Body of pancreas (tissue), 4 donors: ENCODE results near the gene VGLL3.

ENCODE experiments used
- POLR2A ChIP-seq, 3 donors: fragments of 450-650 bp; IDR thresholded peaks; one replicate each; pipeline ENCODE4 v1.6.1; 2016; ENCODE audit warnings: antibody characterized with exemption in 3 of 3, mild to moderate bottlenecking in 2 of 3
- TF ChIP-seq, protein P1 (sequence below), 7 experiments: fragments of 450-650 bp in 4 of 7; fragments of 200-600 bp in 3 of 7; sonication (generic) in 3 of 7; IDR thresholded peaks; one replicate each; pipeline ENCODE4 v1.5.1; 2016 to 2019; ENCODE audit warnings: antibody characterized with exemption in 7 of 7

DNA sequence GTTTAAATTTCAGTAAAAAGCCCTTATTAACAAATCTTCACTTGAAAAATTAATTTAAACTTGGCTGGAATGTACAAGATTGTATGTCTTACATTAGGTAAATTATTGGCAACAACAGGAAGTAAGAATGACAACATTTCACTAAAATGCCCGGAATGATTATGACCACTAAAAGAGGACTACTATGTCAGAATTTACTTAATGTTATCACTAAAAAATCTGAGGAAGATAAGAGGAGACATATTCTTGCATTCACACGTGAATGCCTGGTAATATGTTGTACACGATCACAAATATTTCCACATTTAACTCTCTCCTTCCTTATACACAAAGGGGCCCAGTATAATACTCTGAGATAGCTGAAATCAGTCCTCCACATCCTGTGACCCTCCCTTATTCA is 29.7 kb downstream of the VGLL3 start:
- TF ChIP-seq, protein P1, sequence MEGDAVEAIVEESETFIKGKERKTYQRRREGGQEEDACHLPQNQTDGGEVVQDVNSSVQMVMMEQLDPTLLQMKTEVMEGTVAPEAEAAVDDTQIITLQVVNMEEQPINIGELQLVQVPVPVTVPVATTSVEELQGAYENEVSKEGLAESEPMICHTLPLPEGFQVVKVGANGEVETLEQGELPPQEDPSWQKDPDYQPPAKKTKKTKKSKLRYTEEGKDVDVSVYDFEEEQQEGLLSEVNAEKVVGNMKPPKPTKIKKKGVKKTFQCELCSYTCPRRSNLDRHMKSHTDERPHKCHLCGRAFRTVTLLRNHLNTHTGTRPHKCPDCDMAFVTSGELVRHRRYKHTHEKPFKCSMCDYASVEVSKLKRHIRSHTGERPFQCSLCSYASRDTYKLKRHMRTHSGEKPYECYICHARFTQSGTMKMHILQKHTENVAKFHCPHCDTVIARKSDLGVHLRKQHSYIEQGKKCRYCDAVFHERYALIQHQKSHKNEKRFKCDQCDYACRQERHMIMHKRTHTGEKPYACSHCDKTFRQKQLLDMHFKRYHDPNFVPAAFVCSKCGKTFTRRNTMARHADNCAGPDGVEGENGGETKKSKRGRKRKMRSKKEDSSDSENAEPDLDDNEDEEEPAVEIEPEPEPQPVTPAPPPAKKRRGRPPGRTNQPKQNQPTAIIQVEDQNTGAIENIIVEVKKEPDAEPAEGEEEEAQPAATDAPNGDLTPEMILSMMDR (IDR thresholded peaks at IDR 0.05), result no peak
- TF ChIP-seq POLR2A (IDR thresholded peaks at IDR 0.05), result no peak
